OCI-LY1 (cell line): ENCODE measurements around the gene PACRG.

Experiments used
- H2AFZ ChIP-seq: fragments of 200-600 bp; sonication (generic), shearing (Covaris generic); 2 replicates; pipeline ENCODE4 v1.6.0; 2014; ENCODE audit warnings: antibody characterized with exemption, mild to moderate bottlenecking, low read length
- H3F3A ChIP-seq: fragments of 200-600 bp; sonication (generic), shearing (Covaris generic); 2 replicates; pipeline ENCODE4 v1.6.0; 2014; ENCODE audit warnings: mild to moderate bottlenecking, antibody characterized with exemption, low read length, moderate library complexity; ENCODE audit not compliant: insufficient read depth
- H3K27ac ChIP-seq: fragments of 200-600 bp; sonication (generic); 2 replicates; pipeline ENCODE4 v1.5.1; 2014; ENCODE audit warnings: low read length, mixed run types, mild to moderate bottlenecking, low read depth; ENCODE audit not compliant: poor library complexity, severe bottlenecking
- H3K27me3 ChIP-seq: fragments of 200-600 bp; sonication (generic); 2 replicates; pipeline ENCODE4 v1.6.0; 2014; ENCODE audit warnings: antibody characterized with exemption, mild to moderate bottlenecking, low read length, moderate library complexity; ENCODE audit not compliant: insufficient read depth
- H3K36me3 ChIP-seq: fragments of 200-600 bp; sonication (generic); 2 replicates; pipeline ENCODE4 v1.6.1; 2014; ENCODE audit warnings: mild to moderate bottlenecking, antibody characterized with exemption, low read length, moderate library complexity, mixed read lengths; ENCODE audit not compliant: insufficient read depth
- H3K4me1 ChIP-seq: fragments of 200-600 bp; sonication (generic); 2 replicates; pipeline ENCODE4 v1.5.1; 2014; ENCODE audit warnings: mild to moderate bottlenecking, low read length, moderate library complexity; ENCODE audit not compliant: insufficient read depth, severe bottlenecking
- H3K4me2 ChIP-seq: fragments of 200-600 bp; sonication (generic), shearing (Covaris generic); 2 replicates; pipeline ENCODE4 v1.6.1; 2014; ENCODE audit warnings: low read length
- H3K4me3 ChIP-seq: fragments of 200-600 bp; sonication (generic); 2 replicates; pipeline ENCODE4 v1.5.1; 2014; ENCODE audit warnings: low read length, low read depth, mild to moderate bottlenecking, mixed read lengths; ENCODE audit not compliant: poor library complexity, severe bottlenecking
- H3K79me2 ChIP-seq: fragments of 200-600 bp; shearing (Covaris generic); 2 replicates; pipeline ENCODE4 v1.6.1; 2016; ENCODE audit warnings: mixed run types, low read length, mixed read lengths; ENCODE audit not compliant: insufficient read depth
- H3K9ac ChIP-seq: fragments of 200-600 bp; sonication (generic), shearing (Covaris generic); 2 replicates; pipeline ENCODE4 v1.6.1; 2014; ENCODE audit warnings: mild to moderate bottlenecking, low read length, mixed read lengths
- H3K9me2 ChIP-seq: fragments of 200-600 bp; sonication (generic), shearing (Covaris generic); 2 replicates; pipeline ENCODE4 v1.6.1; 2014; ENCODE audit warnings: low read depth, mild to moderate bottlenecking, low read length, mixed read lengths
- H3K9me3 ChIP-seq: fragments of 200-600 bp; shearing (Covaris generic); 2 replicates; pipeline ENCODE4 v1.6.1; 2014; ENCODE audit warnings: low read length, mixed read lengths
- H4K20me1 ChIP-seq: fragments of 200-600 bp; sonication (generic), shearing (Covaris generic); 2 replicates; pipeline ENCODE4 v1.6.0; 2016; ENCODE audit warnings: mild to moderate bottlenecking, low read length; ENCODE audit not compliant: insufficient read depth
- EZH2 ChIP-seq: fragments of 200-600 bp; sonication (generic), shearing (Covaris generic); IDR thresholded peaks from 2 replicates; pipeline ENCODE4 v1.8.0; 2017; ENCODE audit warnings: borderline replicate concordance, mixed run types, mild to moderate bottlenecking, antibody characterized with exemption, low read length, moderate library complexity, mixed read lengths
- TF ChIP-seq, protein P1 (sequence below): fragments of 200-600 bp; sonication (generic), shearing (Covaris generic); IDR thresholded peaks from 2 replicates; pipeline ENCODE4 v1.5.1; 2017; ENCODE audit warnings: mild to moderate bottlenecking, antibody characterized with exemption, low read length, moderate library complexity, mixed read lengths

Gene PACRG

GRCh38 chr6:163296835-163297519 lies 569.2 kb downstream of the PACRG start:
- Histone ChIP-seq H3K36me3 (no peaks in the 10 kb centered on the region), H3K9me3 (no peaks in the 10 kb centered on the region), H3K27me3 (no peaks in the 10 kb centered on the region), H3K4me1 (no peaks in the 10 kb centered on the region), H3K4me2 (no peak overlapping the region), H3K9ac (no peak overlapping the region), H3K4me3 (no peak overlapping the region), H3K9me2 (no peaks in the 10 kb centered on the region), H2AFZ (no peak overlapping the region), H3K79me2 (no peaks in the 10 kb centered on the region), H4K20me1 (no peaks in the 10 kb centered on the region), H3F3A (no peaks in the 10 kb centered on the region), H3K27ac (no peak overlapping the region)
- no peak for TF ChIP-seq EZH2
- TF ChIP-seq, protein P1, sequence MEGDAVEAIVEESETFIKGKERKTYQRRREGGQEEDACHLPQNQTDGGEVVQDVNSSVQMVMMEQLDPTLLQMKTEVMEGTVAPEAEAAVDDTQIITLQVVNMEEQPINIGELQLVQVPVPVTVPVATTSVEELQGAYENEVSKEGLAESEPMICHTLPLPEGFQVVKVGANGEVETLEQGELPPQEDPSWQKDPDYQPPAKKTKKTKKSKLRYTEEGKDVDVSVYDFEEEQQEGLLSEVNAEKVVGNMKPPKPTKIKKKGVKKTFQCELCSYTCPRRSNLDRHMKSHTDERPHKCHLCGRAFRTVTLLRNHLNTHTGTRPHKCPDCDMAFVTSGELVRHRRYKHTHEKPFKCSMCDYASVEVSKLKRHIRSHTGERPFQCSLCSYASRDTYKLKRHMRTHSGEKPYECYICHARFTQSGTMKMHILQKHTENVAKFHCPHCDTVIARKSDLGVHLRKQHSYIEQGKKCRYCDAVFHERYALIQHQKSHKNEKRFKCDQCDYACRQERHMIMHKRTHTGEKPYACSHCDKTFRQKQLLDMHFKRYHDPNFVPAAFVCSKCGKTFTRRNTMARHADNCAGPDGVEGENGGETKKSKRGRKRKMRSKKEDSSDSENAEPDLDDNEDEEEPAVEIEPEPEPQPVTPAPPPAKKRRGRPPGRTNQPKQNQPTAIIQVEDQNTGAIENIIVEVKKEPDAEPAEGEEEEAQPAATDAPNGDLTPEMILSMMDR = no peak

GRCh38 chr6:163298079-163298830 lies 570.5 kb downstream of the PACRG start:
- H3K9me2 ChIP-seq = no peaks in the 10 kb centered on the region

DNA sequence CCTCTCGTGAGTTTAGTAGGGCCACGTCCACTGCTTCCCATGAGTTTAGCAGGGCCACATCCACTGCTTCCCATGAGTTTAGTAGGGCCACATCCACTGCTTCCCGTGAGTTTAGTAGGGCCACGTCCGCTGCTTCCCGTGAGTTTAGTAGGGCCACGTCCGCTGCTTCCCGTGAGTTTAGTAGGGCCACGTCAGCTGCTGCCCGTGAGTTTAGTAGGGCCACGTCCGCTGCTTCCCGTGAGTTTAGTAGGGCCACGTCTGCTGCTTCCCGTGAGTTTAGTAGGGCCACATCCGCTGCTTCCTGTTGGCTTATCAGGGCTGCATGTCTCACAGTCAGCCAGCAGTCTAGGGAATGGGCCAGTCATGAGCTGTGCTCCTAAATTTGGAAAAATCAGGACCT lies 573.1 kb downstream of the PACRG start:
- H3K9me2 ChIP-seq = no peaks in the 10 kb centered on the region
- H4K20me1 ChIP-seq = no peaks in the 10 kb centered on the region
- no peak overlapping the region for H3K9ac ChIP-seq
- no peak overlapping the region for H2AFZ ChIP-seq
- no peaks in the 10 kb centered on the region for H3K27me3 ChIP-seq
- no peak overlapping the region for H3K4me3 ChIP-seq
- no peaks in the 10 kb centered on the region for H3K79me2 ChIP-seq
- no peaks in the 10 kb centered on the region for H3K36me3 ChIP-seq
- no peaks in the 10 kb centered on the region for H3K9me3 ChIP-seq
- no peaks in the 10 kb centered on the region for H3K4me1 ChIP-seq
- no peaks in the 10 kb centered on the region for H3F3A ChIP-seq
- TF ChIP-seq EZH2 = no peak
- TF ChIP-seq, protein P1 = no peak
- no peak overlapping the region for H3K4me2 ChIP-seq
- H3K27ac ChIP-seq = no peak overlapping the region

More at GRCh38 chr6:163298079-163298830, 570.5 kb downstream of the PACRG start:
- Histone ChIP-seq H3F3A (no peaks in the 10 kb centered on the region), H3K9ac (no peak overlapping the region), H3K27me3 (no peaks in the 10 kb centered on the region), H2AFZ (no peak overlapping the region), H3K4me3 (no peak overlapping the region), H3K4me1 (no peaks in the 10 kb centered on the region), H3K4me2 (no peak overlapping the region), H3K9me3 (no peaks in the 10 kb centered on the region), H3K36me3 (no peaks in the 10 kb centered on the region), H3K27ac (no peak overlapping the region), H3K79me2 (no peaks in the 10 kb centered on the region), H4K20me1 (no peaks in the 10 kb centered on the region)
- TF ChIP-seq EZH2 = no peak
- TF ChIP-seq, protein P1 = no peak
